ENCODE measurements around the gene NAPSA.

NAPSA gene

GRCh38 chr19:50371914-50372475, 6.6 kb upstream of the NAPSA start:
- DNase-seq (ENCODE audit: low spot score): no peak
- Histone ChIP-seq H3K4me3 (no peak overlapping the region), H3K27ac (no peak overlapping the region)
- TF ChIP-seq CTCF (IDR thresholded peaks at IDR 0.05): no peak

- TF ChIP-seq CTCF (IDR thresholded peaks at IDR 0.05): peak; percentile 81
- H3K4me3 ChIP-seq: peak overlapping the region; percentile 73
- no peak for DNase-seq (ENCODE audit: low spot score)
- H3K27ac ChIP-seq: peak overlapping the region in 1 of 2 donors; percentile 73
These were observed 3.5 kb upstream of the NAPSA start for GRCh38 chr19:50368649-50369570.

DNA sequence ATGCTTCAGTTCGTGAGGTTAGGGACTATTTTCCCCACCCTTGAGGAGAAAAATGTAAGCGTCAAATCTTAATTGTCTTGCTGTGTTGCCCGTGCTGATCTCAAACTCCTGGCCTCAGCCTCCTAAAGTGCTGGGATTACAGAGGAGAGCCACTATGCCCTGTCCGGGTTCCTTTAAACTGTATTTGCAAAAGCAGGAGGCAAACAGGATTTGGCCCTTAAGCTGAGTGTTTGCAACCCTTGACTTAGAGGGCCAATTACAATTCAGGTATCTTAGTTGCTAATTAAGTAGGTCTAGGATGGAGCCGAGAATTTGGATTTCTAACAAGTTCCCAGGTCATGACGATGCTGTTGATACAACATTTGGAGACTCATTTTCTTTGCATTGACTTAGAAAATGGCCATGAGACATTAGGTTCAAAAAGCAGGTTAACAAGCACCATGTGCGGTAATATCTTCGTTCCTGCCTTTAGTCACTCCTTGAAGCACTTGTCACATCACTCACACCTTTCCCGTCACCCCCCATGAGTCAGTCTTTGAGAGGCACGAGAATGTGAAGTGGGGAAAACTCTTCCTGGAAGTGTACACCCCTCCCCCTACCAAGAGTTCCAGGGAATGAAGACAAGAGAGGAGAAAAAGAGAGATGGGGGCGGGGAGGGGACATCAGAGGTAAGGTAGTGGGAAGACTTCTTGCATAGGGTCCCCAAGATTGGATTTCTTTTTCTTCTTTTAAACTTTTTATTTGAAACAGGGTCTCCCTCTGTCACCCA, 2.6 kb downstream of the NAPSA start:
- Histone ChIP-seq H3K27ac (no peak overlapping the region), H3K4me3 (no peak overlapping the region)
- no peak for TF ChIP-seq CTCF (IDR thresholded peaks at IDR 0.05)
- no peak for DNase-seq (ENCODE audit: low spot score)

GRCh38 chr19:50362030-50362412, 3.4 kb downstream of the NAPSA start:
- H3K27ac ChIP-seq: no peak overlapping the region
- no peak for DNase-seq (ENCODE audit: low spot score)
- H3K4me3 ChIP-seq: no peak overlapping the region
- no peak for TF ChIP-seq CTCF (IDR thresholded peaks at IDR 0.05)

DNA sequence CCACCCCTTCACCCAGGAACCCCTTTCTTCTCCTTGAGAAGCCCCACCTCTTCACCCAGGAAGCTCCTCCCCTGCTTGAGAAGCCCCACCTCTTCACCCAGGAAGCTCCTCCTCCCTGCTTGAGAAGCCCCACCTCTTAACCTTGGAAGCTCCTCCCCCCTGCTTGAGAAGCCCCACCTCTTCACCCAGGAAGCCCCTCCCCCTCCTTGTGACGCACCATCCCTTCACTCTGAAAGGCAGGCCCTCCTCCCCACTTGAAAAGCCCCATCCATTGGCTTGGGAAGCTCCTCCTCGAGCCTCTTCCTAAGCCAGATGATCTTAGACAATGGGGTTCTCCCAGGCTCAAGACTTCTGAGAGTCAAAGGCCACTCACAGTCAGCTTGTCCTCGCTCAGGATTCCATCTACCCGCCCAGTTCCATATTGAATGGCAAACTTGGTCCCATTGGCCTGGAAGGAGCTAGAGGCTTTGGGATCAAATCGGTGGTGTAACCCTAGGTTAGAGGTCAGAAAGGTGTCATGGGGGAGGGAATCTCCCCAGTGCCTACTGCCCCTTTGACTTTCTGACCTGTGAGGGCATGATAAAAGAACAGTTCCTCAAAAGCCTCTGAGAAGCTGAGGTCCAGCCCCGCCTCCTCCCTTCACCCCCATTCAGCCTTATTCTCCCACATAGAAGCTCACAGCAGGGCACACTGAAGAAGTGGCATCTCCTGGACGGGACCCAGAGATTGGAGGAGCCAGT, 4.0 kb downstream of the NAPSA start:
- Histone ChIP-seq H3K4me3 (no peak overlapping the region), H3K27ac (no peak overlapping the region)
- DNase-seq (ENCODE audit: low spot score): no peak
- no peak for TF ChIP-seq CTCF (IDR thresholded peaks at IDR 0.05)

- Histone ChIP-seq H3K27ac (no peak overlapping the region), H3K4me3 (no peak overlapping the region)
- DNase-seq (ENCODE audit: low spot score): no peak
These were observed 6.1 kb downstream of the NAPSA start for GRCh38 chr19:50359328-50359818.

More at GRCh38 chr19:50359328-50359818, 6.1 kb downstream of the NAPSA start:
- TF ChIP-seq CTCF (IDR thresholded peaks at IDR 0.05): no peak
